ENCODE results near the gene RUFY3.
"Not testable (repeated sequence)": the region's sequence is repeated elsewhere in the genome, so short reads cannot be mapped to it uniquely, and the experiment has no call there.

Gene RUFY3

GRCh38 chr4:70840631-70841030 lies 118.9 kb downstream of the RUFY3 start:
- DNase-seq (ENCODE audit: low read depth in 2 of 2) = not testable (repeated sequence)

GRCh38 chr4:70841211-70841610 lies 119.4 kb downstream of the RUFY3 start:
- DNase-seq (ENCODE audit: low read depth in 2 of 2) = no peak

- no peak for DNase-seq (ENCODE audit: low read depth in 2 of 2)
Measured at GRCh38 chr4:70841951-70842350, 120.2 kb downstream of the RUFY3 start.

GRCh38 chr4:70842761-70843435 lies 121.1 kb downstream of the RUFY3 start:
- no peak for DNase-seq (ENCODE audit: low read depth in 2 of 2)

GRCh38 chr4:70844180-70844579 lies 122.4 kb downstream of the RUFY3 start:
- no peak for DNase-seq (ENCODE audit: low read depth in 2 of 2)

- DNase-seq (ENCODE audit: low read depth in 2 of 2) = no peak
Measured at GRCh38 chr4:70849291-70849690, 127.5 kb downstream of the RUFY3 start.

- DNase-seq (ENCODE audit: low read depth in 2 of 2) = no peak
Measured at GRCh38 chr4:70855464-70855863, 133.7 kb downstream of the RUFY3 start.
